SK-N-SH treated with all-trans-retinoic acid at 6 μM for 48 hours (cell line): ENCODE data around the gene DNAJC15.

Experiments used
- ATAC-seq: fragments of 200-7000 bp; cut with Tn5 transposase; 3 replicates; pipeline ENCODE4 v1.9.1; 2020; ENCODE audit warnings: mild to moderate bottlenecking, moderate library complexity
- ARNTL ChIP-seq: fragments of 450-650 bp; formaldehyde crosslinking; IDR thresholded peaks from 2 replicates; pipeline ENCODE4 v1.5.0; 2020; ENCODE audit warnings: low read depth, mild to moderate bottlenecking, moderate library complexity, borderline replicate concordance
- BACH2 ChIP-seq: fragments of 250-450 bp; sonication (Bioruptor Pico); IDR thresholded peaks from 2 replicates; pipeline ENCODE4 v1.9.0; 2021; ENCODE audit warnings: mild to moderate bottlenecking, borderline replicate concordance
- CSDC2 ChIP-seq: fragments of 250-450 bp; sonication (Bioruptor Pico); IDR thresholded peaks from 2 replicates; pipeline ENCODE4 v1.5.0; 2020; ENCODE audit warnings: mild to moderate bottlenecking, moderate library complexity
- ESRRG ChIP-seq: fragments of 250-450 bp; sonication (Bioruptor Pico); IDR thresholded peaks from 2 replicates; pipeline ENCODE4 v1.6.1; 2021; ENCODE audit warnings: mild to moderate bottlenecking
- GLIS3 ChIP-seq: fragments of 250-450 bp; sonication (Bioruptor Pico); IDR thresholded peaks from 2 replicates; pipeline ENCODE4 v1.5.0; 2020; ENCODE audit warnings: mild to moderate bottlenecking, moderate library complexity
- ISL1 ChIP-seq: fragments of 250-450 bp; sonication (Bioruptor Pico); IDR thresholded peaks from 2 replicates; pipeline ENCODE4 v2.1.2; 2022; ENCODE audit warnings: mild to moderate bottlenecking, moderate library complexity
- PPARA ChIP-seq: fragments of 250-450 bp; sonication (Bioruptor Pico); IDR thresholded peaks from 2 replicates; pipeline ENCODE4 v1.5.0; 2020; ENCODE audit warnings: mild to moderate bottlenecking, borderline replicate concordance
- RARB ChIP-seq: fragments of 250-450 bp; sonication (Bioruptor Pico); IDR thresholded peaks from 2 replicates; pipeline ENCODE4 v1.8.0; 2021; ENCODE audit warnings: mild to moderate bottlenecking, moderate library complexity
- SNAI2 ChIP-seq: fragments of 250-450 bp; sonication (Bioruptor Pico); IDR thresholded peaks from 2 replicates; pipeline ENCODE4 v1.5.0; 2020; ENCODE audit warnings: mild to moderate bottlenecking, moderate library complexity
- TCF4 ChIP-seq: fragments of 250-450 bp; sonication (Bioruptor Pico); IDR thresholded peaks from 2 replicates; pipeline ENCODE4 v1.8.0; 2021; ENCODE audit warnings: mild to moderate bottlenecking, moderate library complexity, borderline replicate concordance
- TOX ChIP-seq: fragments of 250-450 bp; sonication (Bioruptor Pico); IDR thresholded peaks from 2 replicates; pipeline ENCODE4 v1.8.0; 2021; ENCODE audit warnings: mild to moderate bottlenecking, moderate library complexity, borderline replicate concordance
- ZC3H10 ChIP-seq: fragments of 250-450 bp; sonication (Bioruptor Pico); IDR thresholded peaks from 2 replicates; pipeline ENCODE4 v1.5.1; 2021; ENCODE audit warnings: mild to moderate bottlenecking, moderate library complexity
- ZFP3 ChIP-seq: fragments of 250-450 bp; sonication (Bioruptor Pico); IDR thresholded peaks from 2 replicates; pipeline ENCODE4 v1.5.0; 2020; ENCODE audit warnings: mild to moderate bottlenecking, moderate library complexity
- ZFP30 ChIP-seq: fragments of 450-650 bp; formaldehyde crosslinking; IDR thresholded peaks from 2 replicates; pipeline ENCODE4 v1.5.0; 2022; ENCODE audit warnings: mild to moderate bottlenecking, moderate library complexity
- ZNF70 ChIP-seq: fragments of 450-650 bp; formaldehyde crosslinking; IDR thresholded peaks from 2 replicates; pipeline ENCODE4 v1.5.0; 2020; ENCODE audit warnings: mild to moderate bottlenecking, moderate library complexity
- ZNF8 ChIP-seq: fragments of 450-650 bp; formaldehyde crosslinking; IDR thresholded peaks from 2 replicates; pipeline ENCODE4 v1.5.0; 2020; ENCODE audit warnings: mild to moderate bottlenecking, moderate library complexity
- TF ChIP-seq, protein P1 (sequence below): fragments of 250-450 bp; sonication (Bioruptor Pico); IDR thresholded peaks from 2 replicates; pipeline ENCODE4 v1.5.1; 2021; ENCODE audit warnings: mild to moderate bottlenecking, moderate library complexity
- TF ChIP-seq, protein P2 (sequence below): fragments of 250-450 bp; sonication (Bioruptor Pico); IDR thresholded peaks from 2 replicates; pipeline ENCODE4 v1.8.0; 2021; ENCODE audit warnings: low read depth, mild to moderate bottlenecking, moderate library complexity, borderline replicate concordance
- TF ChIP-seq, protein P3 (sequence below): fragments of 250-450 bp; sonication (Bioruptor Pico); IDR thresholded peaks from 2 replicates; pipeline ENCODE4 v1.5.1; 2020; ENCODE audit warnings: low read depth, mild to moderate bottlenecking, moderate library complexity
- TF ChIP-seq, protein P4 (sequence below): fragments of 250-450 bp; sonication (Bioruptor Pico); IDR thresholded peaks from 2 replicates; pipeline ENCODE4 v1.8.0; 2020; ENCODE audit warnings: mild to moderate bottlenecking, moderate library complexity, borderline replicate concordance
- TF ChIP-seq, protein P5 (sequence below): fragments of 250-450 bp; sonication (Bioruptor Pico); IDR thresholded peaks from 2 replicates; pipeline ENCODE4 v1.5.0; 2020; ENCODE audit warnings: mild to moderate bottlenecking, moderate library complexity

The DNAJC15 gene

DNA sequence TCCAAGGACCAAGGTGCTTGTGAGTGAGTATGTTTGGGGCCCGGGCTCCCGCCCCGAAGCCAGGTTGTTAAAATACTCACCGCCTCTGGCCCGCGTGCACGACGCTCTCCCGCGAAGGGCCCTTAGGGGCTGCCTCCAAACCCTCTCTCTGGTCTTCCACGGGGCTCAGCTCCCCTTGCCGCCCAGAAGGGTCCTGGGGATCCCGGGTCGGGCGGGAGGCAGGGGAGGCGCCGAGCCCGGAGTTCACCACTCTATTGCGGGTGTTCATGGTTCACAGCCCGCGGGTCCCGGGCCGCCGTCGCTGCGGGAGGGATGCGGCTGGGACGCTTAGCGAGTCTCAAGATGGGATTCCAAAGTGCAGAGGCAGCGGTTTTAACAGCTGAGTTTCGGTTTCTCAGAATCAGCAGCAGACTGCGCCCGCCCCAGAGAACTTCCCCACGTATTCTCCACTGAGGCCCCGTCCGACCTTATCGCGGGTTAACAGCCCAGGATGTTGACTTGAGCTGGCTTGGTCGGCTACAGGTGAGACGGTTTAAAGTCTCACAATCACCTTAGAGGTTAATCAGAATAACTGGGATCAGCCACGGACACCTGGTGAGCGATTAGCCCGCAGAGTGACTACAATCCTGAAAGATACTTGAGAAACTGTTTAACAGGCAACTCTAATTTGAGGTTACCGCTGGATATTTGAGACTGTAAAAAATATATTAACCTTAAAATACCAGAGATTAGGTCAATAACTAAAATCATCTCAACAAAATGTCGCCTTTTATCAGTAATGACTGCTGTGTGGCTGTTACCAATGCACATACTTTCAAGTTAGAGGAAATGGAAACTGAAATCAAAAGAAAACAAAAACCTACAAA is 31.3 kb upstream of the DNAJC15 start, which contains the start of gene EPSTI1:
EPSTI1 (minus strand) TSS at position 344 of the 866 bp plus-strand sequence; CDS start at position 268, 76 bp downstream.
- no peak for TF ChIP-seq TOX (CRISPR knock-in tag)
- TF ChIP-seq ESRRG (CRISPR knock-in tag): no peak
- no peak for TF ChIP-seq CSDC2 (CRISPR knock-in tag)
- no peak for TF ChIP-seq RARB (CRISPR knock-in tag)
- no peak for TF ChIP-seq SNAI2 (CRISPR knock-in tag)
- TF ChIP-seq ZFP3 (CRISPR knock-in tag): no peak
- no peak for TF ChIP-seq ZC3H10 (CRISPR knock-in tag)
- TF ChIP-seq ZNF70 (CRISPR knock-in tag): no peak
- no peak for TF ChIP-seq ZFP30 (CRISPR knock-in tag)
- TF ChIP-seq ISL1 (CRISPR knock-in tag): no peak
- no peak for TF ChIP-seq TCF4 (CRISPR knock-in tag)
- no peak for TF ChIP-seq GLIS3 (CRISPR knock-in tag)
- TF ChIP-seq ZNF8 (CRISPR knock-in tag): no peak
- no peak for ATAC-seq

DNA sequence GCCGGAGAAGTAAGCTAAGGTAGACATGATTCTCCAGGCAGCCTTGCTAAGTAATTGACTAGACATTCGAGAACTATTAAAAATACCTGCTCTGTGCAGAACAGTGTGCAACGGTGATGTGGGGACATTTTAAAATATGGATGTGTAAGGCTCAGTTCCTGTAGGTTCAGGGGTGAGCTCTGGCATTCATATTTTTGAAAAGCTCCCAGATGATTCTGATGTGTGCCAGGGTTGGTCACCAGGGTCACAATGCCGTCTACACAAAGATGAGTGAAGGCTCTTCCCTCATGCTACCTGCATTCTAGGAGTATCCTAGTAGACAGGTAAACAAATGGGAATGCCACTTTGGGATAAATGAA is 30.6 kb upstream of the DNAJC15 start:
- TF ChIP-seq, protein P1, sequence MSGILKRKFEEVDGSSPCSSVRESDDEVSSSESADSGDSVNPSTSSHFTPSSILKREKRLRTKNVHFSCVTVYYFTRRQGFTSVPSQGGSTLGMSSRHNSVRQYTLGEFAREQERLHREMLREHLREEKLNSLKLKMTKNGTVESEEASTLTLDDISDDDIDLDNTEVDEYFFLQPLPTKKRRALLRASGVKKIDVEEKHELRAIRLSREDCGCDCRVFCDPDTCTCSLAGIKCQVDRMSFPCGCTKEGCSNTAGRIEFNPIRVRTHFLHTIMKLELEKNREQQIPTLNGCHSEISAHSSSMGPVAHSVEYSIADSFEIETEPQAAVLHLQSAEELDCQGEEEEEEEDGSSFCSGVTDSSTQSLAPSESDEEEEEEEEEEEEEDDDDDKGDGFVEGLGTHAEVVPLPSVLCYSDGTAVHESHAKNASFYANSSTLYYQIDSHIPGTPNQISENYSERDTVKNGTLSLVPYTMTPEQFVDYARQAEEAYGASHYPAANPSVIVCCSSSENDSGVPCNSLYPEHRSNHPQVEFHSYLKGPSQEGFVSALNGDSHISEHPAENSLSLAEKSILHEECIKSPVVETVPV (CRISPR knock-in tag): no peak
- TF ChIP-seq, protein P2, sequence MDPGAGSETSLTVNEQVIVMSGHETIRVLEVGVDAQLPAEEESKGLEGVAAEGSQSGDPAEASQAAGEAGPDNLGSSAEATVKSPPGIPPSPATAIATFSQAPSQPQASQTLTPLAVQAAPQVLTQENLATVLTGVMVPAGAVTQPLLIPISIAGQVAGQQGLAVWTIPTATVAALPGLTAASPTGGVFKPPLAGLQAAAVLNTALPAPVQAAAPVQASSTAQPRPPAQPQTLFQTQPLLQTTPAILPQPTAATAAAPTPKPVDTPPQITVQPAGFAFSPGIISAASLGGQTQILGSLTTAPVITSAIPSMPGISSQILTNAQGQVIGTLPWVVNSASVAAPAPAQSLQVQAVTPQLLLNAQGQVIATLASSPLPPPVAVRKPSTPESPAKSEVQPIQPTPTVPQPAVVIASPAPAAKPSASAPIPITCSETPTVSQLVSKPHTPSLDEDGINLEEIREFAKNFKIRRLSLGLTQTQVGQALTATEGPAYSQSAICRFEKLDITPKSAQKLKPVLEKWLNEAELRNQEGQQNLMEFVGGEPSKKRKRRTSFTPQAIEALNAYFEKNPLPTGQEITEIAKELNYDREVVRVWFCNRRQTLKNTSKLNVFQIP (CRISPR knock-in tag): no peak
- no peak for ATAC-seq

DNA sequence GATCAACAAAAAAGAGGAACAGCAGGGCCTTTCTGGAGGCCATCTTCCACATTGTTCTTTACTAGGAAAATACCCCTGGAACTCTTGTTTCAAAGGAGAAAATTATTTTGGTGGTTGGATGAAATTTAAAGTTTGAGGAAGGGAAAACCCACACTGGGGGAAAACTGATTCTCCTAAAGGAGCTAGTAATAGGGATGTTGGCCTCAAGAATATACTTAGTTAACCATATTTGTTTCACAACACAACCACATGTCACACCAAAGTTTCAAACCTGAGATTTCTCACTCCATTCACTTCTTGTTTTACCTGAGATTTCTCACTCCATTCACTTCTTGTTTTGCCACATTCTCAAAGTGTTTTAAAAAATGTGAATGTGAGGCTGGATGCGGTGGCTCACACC is 28.5 kb upstream of the DNAJC15 start:
- TF ChIP-seq, protein P3, sequence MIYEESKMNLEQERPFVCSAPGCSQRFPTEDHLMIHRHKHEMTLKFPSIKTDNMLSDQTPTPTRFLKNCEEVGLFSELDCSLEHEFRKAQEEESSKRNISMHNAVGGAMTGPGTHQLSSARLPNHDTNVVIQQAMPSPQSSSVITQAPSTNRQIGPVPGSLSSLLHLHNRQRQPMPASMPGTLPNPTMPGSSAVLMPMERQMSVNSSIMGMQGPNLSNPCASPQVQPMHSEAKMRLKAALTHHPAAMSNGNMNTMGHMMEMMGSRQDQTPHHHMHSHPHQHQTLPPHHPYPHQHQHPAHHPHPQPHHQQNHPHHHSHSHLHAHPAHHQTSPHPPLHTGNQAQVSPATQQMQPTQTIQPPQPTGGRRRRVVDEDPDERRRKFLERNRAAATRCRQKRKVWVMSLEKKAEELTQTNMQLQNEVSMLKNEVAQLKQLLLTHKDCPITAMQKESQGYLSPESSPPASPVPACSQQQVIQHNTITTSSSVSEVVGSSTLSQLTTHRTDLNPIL: no peak
- TF ChIP-seq ARNTL (no peak), ISL1 (CRISPR knock-in tag) (no peak), TOX (CRISPR knock-in tag) (no peak), BACH2 (CRISPR knock-in tag) (no peak), RARB (CRISPR knock-in tag) (no peak), CSDC2 (CRISPR knock-in tag) (no peak), PPARA (CRISPR knock-in tag) (no peak)
- TF ChIP-seq, protein P2 (CRISPR knock-in tag): no peak
- TF ChIP-seq, protein P1 (CRISPR knock-in tag): no peak
- TF ChIP-seq, protein P4, sequence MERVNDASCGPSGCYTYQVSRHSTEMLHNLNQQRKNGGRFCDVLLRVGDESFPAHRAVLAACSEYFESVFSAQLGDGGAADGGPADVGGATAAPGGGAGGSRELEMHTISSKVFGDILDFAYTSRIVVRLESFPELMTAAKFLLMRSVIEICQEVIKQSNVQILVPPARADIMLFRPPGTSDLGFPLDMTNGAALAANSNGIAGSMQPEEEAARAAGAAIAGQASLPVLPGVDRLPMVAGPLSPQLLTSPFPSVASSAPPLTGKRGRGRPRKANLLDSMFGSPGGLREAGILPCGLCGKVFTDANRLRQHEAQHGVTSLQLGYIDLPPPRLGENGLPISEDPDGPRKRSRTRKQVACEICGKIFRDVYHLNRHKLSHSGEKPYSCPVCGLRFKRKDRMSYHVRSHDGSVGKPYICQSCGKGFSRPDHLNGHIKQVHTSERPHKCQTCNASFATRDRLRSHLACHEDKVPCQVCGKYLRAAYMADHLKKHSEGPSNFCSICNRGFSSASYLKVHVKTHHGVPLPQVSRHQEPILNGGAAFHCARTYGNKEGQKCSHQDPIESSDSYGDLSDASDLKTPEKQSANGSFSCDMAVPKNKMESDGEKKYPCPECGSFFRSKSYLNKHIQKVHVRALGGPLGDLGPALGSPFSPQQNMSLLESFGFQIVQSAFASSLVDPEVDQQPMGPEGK (CRISPR knock-in tag): no peak
- TF ChIP-seq, protein P5, sequence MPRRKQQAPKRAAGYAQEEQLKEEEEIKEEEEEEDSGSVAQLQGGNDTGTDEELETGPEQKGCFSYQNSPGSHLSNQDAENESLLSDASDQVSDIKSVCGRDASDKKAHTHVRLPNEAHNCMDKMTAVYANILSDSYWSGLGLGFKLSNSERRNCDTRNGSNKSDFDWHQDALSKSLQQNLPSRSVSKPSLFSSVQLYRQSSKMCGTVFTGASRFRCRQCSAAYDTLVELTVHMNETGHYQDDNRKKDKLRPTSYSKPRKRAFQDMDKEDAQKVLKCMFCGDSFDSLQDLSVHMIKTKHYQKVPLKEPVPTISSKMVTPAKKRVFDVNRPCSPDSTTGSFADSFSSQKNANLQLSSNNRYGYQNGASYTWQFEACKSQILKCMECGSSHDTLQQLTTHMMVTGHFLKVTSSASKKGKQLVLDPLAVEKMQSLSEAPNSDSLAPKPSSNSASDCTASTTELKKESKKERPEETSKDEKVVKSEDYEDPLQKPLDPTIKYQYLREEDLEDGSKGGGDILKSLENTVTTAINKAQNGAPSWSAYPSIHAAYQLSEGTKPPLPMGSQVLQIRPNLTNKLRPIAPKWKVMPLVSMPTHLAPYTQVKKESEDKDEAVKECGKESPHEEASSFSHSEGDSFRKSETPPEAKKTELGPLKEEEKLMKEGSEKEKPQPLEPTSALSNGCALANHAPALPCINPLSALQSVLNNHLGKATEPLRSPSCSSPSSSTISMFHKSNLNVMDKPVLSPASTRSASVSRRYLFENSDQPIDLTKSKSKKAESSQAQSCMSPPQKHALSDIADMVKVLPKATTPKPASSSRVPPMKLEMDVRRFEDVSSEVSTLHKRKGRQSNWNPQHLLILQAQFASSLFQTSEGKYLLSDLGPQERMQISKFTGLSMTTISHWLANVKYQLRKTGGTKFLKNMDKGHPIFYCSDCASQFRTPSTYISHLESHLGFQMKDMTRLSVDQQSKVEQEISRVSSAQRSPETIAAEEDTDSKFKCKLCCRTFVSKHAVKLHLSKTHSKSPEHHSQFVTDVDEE (CRISPR knock-in tag): no peak
- no peak for ATAC-seq
